ENCODE measurements around the gene ALG5. TPM values are rescaled to one million over a fixed set of nuclear protein-coding genes. Genes with fewer than 3 reads are reported as not detected.

Gene ALG5
- total RNA-seq, 4 donors from 2014 or later = 3.8 to 33.8 (median 14.1) TPM

GRCh38 chr13:36997716-36998427 is 1.3 kb downstream of the ALG5 start:
- in situ Hi-C loops (cut with MboI; ENCODE audit: low pct_ligation_motif_present in 1 of 4, low pct_unique_long_range_greater_than_20kb in 1 of 4, low sequenced_read_pairs in 3 of 4) = loop anchor here in 1 of 4 donors (25.0 kb wide), 1 partner anchor 136 kb away; no protein-coding TSS in a partner anchor
- intact Hi-C loops (cut with DNase I; ENCODE audit: low total_unique reads) = loop anchor here (10.0 kb wide), 1 partner anchor 143 kb away; no protein-coding TSS in a partner anchor
- Histone ChIP-seq H3K36me3 (peaks cover 0 to 18% (median 6%) of the 10 kb centered on the region in 4 donors), H3K4me3 (peak overlapping the region in 3 of 4 donors; percentile 91), H3K9me3 (no peaks in the 10 kb centered on the region), H3K27ac (peak overlapping the region in 2 of 4 donors; percentile 97 to 100), H3K27me3 (no peaks in the 10 kb centered on the region), H3K4me1 (peaks cover 5 to 26% (median 19%) of the 10 kb centered on the region in 4 donors)
- TF ChIP-seq EP300 (IDR thresholded peaks at IDR 0.05; ENCODE audit: low read depth) (no peak), POLR2A (IDR thresholded peaks at IDR 0.05) (no peak), CTCF (IDR thresholded peaks at IDR 0.05) (no peak), POLR2AphosphoS5 (IDR thresholded peaks at IDR 0.05) (no peak)
- 58 to 71% methylated on average over 4 to 6 of the region's 6 CpGs for WGBS, 2 donors (ENCODE audit: low coverage in 1 of 2)
- no peak for DNase-seq

GRCh38 chr13:36992362-36992761 is 6.8 kb downstream of the ALG5 start:
- Histone ChIP-seq H3K27me3 (no peaks in the 10 kb centered on the region), H3K27ac (no peak overlapping the region), H3K9me3 (no peaks in the 10 kb centered on the region), H3K4me3 (no peak overlapping the region), H3K4me1 (peaks cover 0 to under 1% (median 0%) of the 10 kb centered on the region in 4 donors), H3K36me3 (peaks cover 0 to 66% (median 29%) of the 10 kb centered on the region in 4 donors)
- in situ Hi-C loops (cut with MboI; ENCODE audit: low pct_ligation_motif_present in 1 of 4, low pct_unique_long_range_greater_than_20kb in 1 of 4, low sequenced_read_pairs in 3 of 4) (loop anchor here in 1 of 4 donors (25.0 kb wide), 1 partner anchor 130 kb away; no protein-coding TSS in a partner anchor), intact Hi-C loops (cut with DNase I; ENCODE audit: low total_unique reads) (loop anchor here (10.0 kb wide), 1 partner anchor 138 kb away; no protein-coding TSS in a partner anchor)
- no peak for TF ChIP-seq CTCF (IDR thresholded peaks at IDR 0.05)
- TF ChIP-seq POLR2AphosphoS5 (IDR thresholded peaks at IDR 0.05) = no peak
- no peak for TF ChIP-seq POLR2A (IDR thresholded peaks at IDR 0.05)
- TF ChIP-seq EP300 (IDR thresholded peaks at IDR 0.05; ENCODE audit: low read depth) = no peak
- WGBS, 2 donors (ENCODE audit: low coverage in 1 of 2) = 91 to 94% methylated on average over 4 of the region's 4 CpGs
- DNase-seq = no peak

GRCh38 chr13:36986462-36987240 is 12.5 kb downstream of the ALG5 start:
- Histone ChIP-seq H3K9me3 (no peaks in the 10 kb centered on the region), H3K36me3 (peaks cover 0 to 71% (median 33%) of the 10 kb centered on the region in 4 donors), H3K27ac (no peak overlapping the region), H3K27me3 (no peaks in the 10 kb centered on the region), H3K4me3 (no peak overlapping the region), H3K4me1 (no peaks in the 10 kb centered on the region)
- TF ChIP-seq CTCF (IDR thresholded peaks at IDR 0.05) = no peak
- no peak for TF ChIP-seq POLR2A (IDR thresholded peaks at IDR 0.05)
- no peak for TF ChIP-seq POLR2AphosphoS5 (IDR thresholded peaks at IDR 0.05)
- no peak for TF ChIP-seq EP300 (IDR thresholded peaks at IDR 0.05; ENCODE audit: low read depth)
- 84 to 95% methylated on average over 2 of the region's 2 CpGs for WGBS, 2 donors (ENCODE audit: low coverage in 1 of 2)
- in situ Hi-C loops (cut with MboI; ENCODE audit: low pct_ligation_motif_present in 1 of 4, low pct_unique_long_range_greater_than_20kb in 1 of 4, low sequenced_read_pairs in 3 of 4) = loop anchor here in 1 of 4 donors (25.0 kb wide), 1 partner anchor 124 kb away; no protein-coding TSS in a partner anchor
- DNase-seq = no peak
- intact Hi-C loops (cut with DNase I; ENCODE audit: low total_unique reads) = no loop called here

Data from transverse colon (tissue), 4 donors.